Measurements from ENCODE around the gene KRT3. TPM values are rescaled to one million over a fixed set of nuclear protein-coding genes. Genes with fewer than 3 reads are reported as not detected.

KRT3 gene
- not detected for total RNA-seq (2013)
- polyA plus RNA-seq = not detected
- polyA minus RNA-seq = not detected in 2 replicates
- 0 to 0.75 (median 0.05) reads per million in 11 experiments for total RNA-seq

DNA sequence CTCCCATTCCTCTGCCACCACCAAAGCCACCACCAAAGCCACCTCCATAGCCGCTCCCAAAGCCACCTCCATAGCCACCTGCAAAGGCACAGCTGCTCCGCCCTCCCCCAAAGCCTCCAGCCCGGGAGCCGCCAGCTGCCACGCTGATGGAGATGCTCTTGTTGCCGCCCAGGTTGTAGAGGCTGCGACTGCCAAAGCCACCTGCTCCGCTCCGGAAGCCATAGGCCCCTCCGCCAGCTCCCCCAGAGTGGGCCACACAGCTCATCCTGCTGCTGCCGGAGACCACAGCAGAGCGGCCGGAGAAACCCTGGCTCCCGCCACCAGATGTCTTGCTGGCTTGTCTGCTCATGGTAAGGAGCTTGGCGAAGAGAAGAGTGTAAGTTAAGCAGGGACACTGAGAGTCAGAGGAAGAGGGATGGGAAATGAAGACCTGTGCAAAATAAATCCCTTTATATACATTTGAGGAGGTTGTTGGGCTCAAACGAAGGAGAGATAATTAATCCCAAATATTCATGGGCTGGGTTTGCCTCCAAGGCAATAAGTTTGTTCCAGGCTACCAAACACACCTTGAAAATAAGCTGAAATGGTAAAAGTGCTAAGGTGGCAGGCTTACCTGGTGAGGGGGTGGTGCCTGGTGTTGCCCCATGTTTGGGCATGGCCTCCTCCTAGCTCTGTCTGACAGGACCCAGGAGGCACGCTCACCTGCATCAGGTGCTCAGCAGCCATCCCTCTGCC is at the start of gene KRT3:
Gene KRT3, minus strand, starts transcription at position 424 of the 735 bp plus-strand sequence. Its CDS starts 75 bp downstream, at position 349.
- Histone ChIP-seq H3K9ac (ENCODE audit: insufficient read depth, low read length, poor library complexity, severe bottlenecking) (no peak within 1 kb of the TSS), H3K9me3 (replicated peaks in 1 of 2; ENCODE audit: control insufficient read depth in 1 of 2, insufficient read depth in 1 of 2, low read length in 2 of 2) (no peaks in the 10 kb centered on the region), H3K4me2 (replicated peaks; ENCODE audit: extremely low read depth, low read length, poor library complexity, severe bottlenecking) (no peak within 1 kb of the TSS), H3K4me1 (ENCODE audit: control insufficient read depth in 1 of 2, insufficient read depth in 2 of 2, low read length in 2 of 2) (no peaks in the 10 kb centered on the region), H4K20me1 (ENCODE audit: insufficient read depth, low read length) (no peaks in the 10 kb centered on the region), H3K4me3 (replicated peaks in 1 of 3; ENCODE audit: low read depth in 2 of 3, low read length in 3 of 3) (no peak within 1 kb of the TSS), H3K27ac (ENCODE audit: low read depth in 1 of 2, low read length in 2 of 2) (no peak within 1 kb of the TSS), H2AFZ (ENCODE audit: insufficient read depth, low read depth, low read length, poor library complexity, severe bottlenecking) (no peak within 1 kb of the TSS), H3K27me3 (ENCODE audit: control insufficient read depth in 2 of 2, insufficient read depth in 2 of 2, low read length in 2 of 2) (peaks cover 0 to under 1% of the 10 kb centered on the region in 2 donors), H3K79me2 (ENCODE audit: insufficient read depth, low read length) (no peaks in the 10 kb centered on the region), H3K36me3 (replicated peaks in 1 of 2; ENCODE audit: control insufficient read depth in 1 of 2, insufficient read depth in 2 of 2, low read length in 2 of 2) (no peaks in the 10 kb centered on the region)
- WGBS (ENCODE audit: insufficient coverage) = over 99% methylated on average over 15 of the region's 17 CpGs
- intact Hi-C loops (cut with micrococcal nuclease) = no loop called here
- TF ChIP-seq, protein P1, sequence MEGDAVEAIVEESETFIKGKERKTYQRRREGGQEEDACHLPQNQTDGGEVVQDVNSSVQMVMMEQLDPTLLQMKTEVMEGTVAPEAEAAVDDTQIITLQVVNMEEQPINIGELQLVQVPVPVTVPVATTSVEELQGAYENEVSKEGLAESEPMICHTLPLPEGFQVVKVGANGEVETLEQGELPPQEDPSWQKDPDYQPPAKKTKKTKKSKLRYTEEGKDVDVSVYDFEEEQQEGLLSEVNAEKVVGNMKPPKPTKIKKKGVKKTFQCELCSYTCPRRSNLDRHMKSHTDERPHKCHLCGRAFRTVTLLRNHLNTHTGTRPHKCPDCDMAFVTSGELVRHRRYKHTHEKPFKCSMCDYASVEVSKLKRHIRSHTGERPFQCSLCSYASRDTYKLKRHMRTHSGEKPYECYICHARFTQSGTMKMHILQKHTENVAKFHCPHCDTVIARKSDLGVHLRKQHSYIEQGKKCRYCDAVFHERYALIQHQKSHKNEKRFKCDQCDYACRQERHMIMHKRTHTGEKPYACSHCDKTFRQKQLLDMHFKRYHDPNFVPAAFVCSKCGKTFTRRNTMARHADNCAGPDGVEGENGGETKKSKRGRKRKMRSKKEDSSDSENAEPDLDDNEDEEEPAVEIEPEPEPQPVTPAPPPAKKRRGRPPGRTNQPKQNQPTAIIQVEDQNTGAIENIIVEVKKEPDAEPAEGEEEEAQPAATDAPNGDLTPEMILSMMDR (IDR thresholded peaks at IDR 0.05) = no peak
- DNase-seq = no peak
- H3K4me1 Mint-ChIP-seq = no peaks in the 10 kb centered on the region
- no peak within 1 kb of the TSS for H3K4me3 Mint-ChIP-seq
- H3K9me3 Mint-ChIP-seq = peaks cover 0 to 2% (median 0%) of the 10 kb centered on the region in 7 donors
- peaks cover 7 to 18% (median 12%) of the 10 kb centered on the region in 3 donors for H3K27me3 Mint-ChIP-seq (ENCODE audit: low read depth in 3 of 3)
- H3K36me3 Mint-ChIP-seq = no peaks in the 10 kb centered on the region
- H3K27ac Mint-ChIP-seq = no peak within 1 kb of the TSS

- Mint-ChIP-seq H3K4me3 (no peak overlapping the region), H3K36me3 (no peaks in the 10 kb centered on the region), H3K4me1 (no peaks in the 10 kb centered on the region)
These were observed 48.5 kb upstream of the KRT3 start for GRCh38 chr12:52844386-52844785.

More at GRCh38 chr12:52844386-52844785, 48.5 kb upstream of the KRT3 start:
- Histone ChIP-seq H3K4me2 (replicated peaks; ENCODE audit: extremely low read depth, low read length, poor library complexity, severe bottlenecking) (no peak overlapping the region), H3K9me3 (replicated peaks in 1 of 2; ENCODE audit: control insufficient read depth in 1 of 2, insufficient read depth in 1 of 2, low read length in 2 of 2) (no peaks in the 10 kb centered on the region), H3K27me3 (ENCODE audit: control insufficient read depth in 2 of 2, insufficient read depth in 2 of 2, low read length in 2 of 2) (no peaks in the 10 kb centered on the region), H3K36me3 (replicated peaks in 1 of 2; ENCODE audit: control insufficient read depth in 1 of 2, insufficient read depth in 2 of 2, low read length in 2 of 2) (no peaks in the 10 kb centered on the region), H2AFZ (ENCODE audit: insufficient read depth, low read depth, low read length, poor library complexity, severe bottlenecking) (no peak overlapping the region), H3K27ac (ENCODE audit: low read depth in 1 of 2, low read length in 2 of 2) (no peak overlapping the region), H3K4me3 (replicated peaks in 1 of 3; ENCODE audit: low read depth in 2 of 3, low read length in 3 of 3) (no peak overlapping the region), H3K4me1 (ENCODE audit: control insufficient read depth in 1 of 2, insufficient read depth in 2 of 2, low read length in 2 of 2) (no peaks in the 10 kb centered on the region), H3K9ac (ENCODE audit: insufficient read depth, low read length, poor library complexity, severe bottlenecking) (no peak overlapping the region), H3K79me2 (ENCODE audit: insufficient read depth, low read length) (no peaks in the 10 kb centered on the region), H4K20me1 (ENCODE audit: insufficient read depth, low read length) (no peaks in the 10 kb centered on the region)
- H3K27ac Mint-ChIP-seq = no peak overlapping the region
- WGBS (ENCODE audit: insufficient coverage) = 98% methylated on average over 8 of the region's 11 CpGs
- TF ChIP-seq, protein P1 (IDR thresholded peaks at IDR 0.05) = no peak
- DNase-seq = no peak
- H3K9me3 Mint-ChIP-seq = peaks cover 0 to 2% (median 0%) of the 10 kb centered on the region in 7 donors
- peaks cover 0 to 4% (median 4%) of the 10 kb centered on the region in 3 donors for H3K27me3 Mint-ChIP-seq (ENCODE audit: low read depth in 3 of 3)
- intact Hi-C loops (cut with micrococcal nuclease) = no loop called here
